ENCODE data around the gene CTSC.
"Not testable (repeated sequence)": the region's sequence is repeated elsewhere in the genome, so short reads cannot be mapped to it uniquely, and the experiment has no call there.

Gene CTSC

DNA sequence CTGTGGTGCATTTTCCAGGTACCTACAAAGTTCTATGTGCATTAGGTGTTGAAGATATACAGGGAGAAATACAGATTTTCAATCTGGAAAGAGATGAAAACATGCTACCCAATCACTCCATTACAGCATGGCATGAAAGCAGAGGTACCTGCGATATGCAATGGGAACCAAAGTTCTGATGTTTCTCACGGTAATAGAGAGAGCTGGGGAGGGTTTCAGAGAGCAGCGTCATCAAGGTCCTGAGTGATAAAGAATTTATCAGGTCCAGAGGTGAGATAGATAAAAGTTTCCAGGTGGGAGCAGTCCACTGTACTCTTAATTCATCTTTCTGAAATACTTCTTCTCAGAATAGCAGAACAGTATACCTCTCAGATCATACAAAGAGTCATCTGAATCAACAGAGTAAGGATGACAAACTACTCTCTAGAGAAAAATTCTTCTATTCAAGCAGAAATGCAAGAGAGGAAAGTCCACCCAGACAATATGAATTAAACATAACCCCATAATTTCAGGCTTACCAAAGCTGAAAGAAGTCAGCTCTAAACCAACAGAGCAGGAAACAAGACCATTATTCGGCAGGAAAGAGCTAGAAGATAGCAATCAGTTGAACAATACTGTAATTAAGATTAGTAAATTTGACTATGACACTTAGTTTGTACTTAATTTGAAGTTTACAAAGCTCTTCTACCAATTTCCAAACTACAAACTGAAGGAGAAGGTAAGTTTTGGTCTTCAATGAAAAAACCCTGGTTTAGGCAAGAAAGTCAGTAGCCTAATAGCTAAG, 12.8 kb downstream of the CTSC start:
- no peak overlapping the region for H3K4me3 ChIP-seq (ENCODE audit: low read depth, low read length)
- no peak for DNase-seq (ENCODE audit: low read depth)

DNA sequence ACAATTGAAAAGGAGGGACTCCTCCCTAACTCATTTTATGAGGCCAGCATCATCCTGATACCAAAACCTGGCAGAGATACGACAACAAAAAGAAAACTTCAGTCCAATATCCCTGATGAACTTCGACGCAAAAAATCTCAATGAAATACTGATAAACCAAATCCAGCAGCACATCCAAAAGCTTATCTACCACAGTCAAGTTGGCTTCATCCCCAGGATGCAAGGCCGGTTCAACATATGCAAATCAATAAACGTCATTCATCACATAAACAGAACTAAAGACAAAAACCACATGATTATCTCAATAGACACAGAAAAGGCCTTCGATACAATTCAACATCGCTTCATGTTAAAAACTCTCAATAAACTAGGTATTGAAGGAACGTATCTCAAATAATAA, 14.7 kb downstream of the CTSC start:
- not testable (repeated sequence) for H3K4me3 ChIP-seq (ENCODE audit: low read depth, low read length); DNase-seq (ENCODE audit: low read depth)

DNA sequence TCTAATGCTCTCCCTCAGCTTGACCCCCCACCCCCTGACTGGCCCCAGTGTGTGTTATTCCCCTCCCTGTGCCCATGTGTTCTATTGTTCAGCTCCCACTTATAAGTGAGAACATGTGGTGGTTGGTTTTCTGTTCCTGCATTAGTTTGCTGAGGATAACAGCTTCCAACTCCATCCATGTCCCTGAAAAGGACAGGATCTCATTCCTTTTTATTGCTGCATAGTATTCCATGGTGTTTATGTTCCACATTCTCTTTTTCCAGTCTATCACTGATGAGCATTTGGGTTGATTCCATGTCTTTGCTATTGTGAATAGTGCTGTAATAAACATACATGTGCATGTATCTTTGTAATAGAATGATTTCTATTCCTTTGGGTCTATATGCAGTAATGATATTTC, 16.1 kb downstream of the CTSC start:
- DNase-seq (ENCODE audit: low read depth); H3K4me3 ChIP-seq (ENCODE audit: low read depth, low read length): not testable (repeated sequence)

DNA sequence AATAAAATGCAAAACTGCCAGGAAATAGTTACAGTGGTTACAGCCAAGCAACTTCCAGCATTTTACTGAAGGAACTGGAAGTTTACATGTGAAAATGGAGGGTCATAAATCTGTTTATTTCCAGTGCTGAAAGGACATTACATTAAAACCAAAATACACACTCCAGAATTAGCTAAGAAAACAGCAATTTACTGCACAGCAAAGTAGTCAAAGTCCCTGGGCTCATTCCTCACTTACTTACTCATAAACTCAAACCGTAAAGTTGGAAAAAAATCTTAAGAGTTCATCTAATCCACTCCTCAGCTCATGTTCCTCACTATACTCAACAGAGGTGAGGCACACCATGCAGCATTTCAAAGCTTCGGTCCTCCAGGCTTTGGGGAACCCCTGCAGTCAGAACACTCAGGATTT, 17.4 kb downstream of the CTSC start:
- peak; percentile 76 for DNase-seq (ENCODE audit: low read depth)
- no peak overlapping the region for H3K4me3 ChIP-seq (ENCODE audit: low read depth, low read length)

DNA sequence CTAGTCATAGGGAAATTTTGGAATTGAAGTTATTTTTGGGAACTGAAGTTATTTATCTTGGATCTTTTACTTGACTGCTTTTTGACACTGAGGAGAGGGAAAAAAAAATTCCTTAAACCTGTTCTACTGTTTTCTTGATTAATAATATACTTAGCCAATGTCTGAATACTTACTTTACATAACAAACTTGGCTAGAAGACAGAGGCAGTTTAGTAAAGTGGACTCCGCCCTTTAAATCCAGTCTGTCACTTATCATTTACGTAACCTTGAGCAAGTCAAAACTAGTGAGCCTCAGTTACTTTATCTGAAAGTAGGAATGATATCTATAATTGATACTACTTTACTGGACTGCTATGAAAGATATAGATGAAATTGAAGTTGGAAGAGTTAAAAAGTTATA, 19.5 kb downstream of the CTSC start:
- H3K4me3 ChIP-seq (ENCODE audit: low read depth, low read length): no peak overlapping the region
- no peak for DNase-seq (ENCODE audit: low read depth)

GRCh38 chr11:88317536-88317935, 20.0 kb downstream of the CTSC start:
- H3K4me3 ChIP-seq (ENCODE audit: low read depth, low read length): no peak overlapping the region
- DNase-seq (ENCODE audit: low read depth): no peak

DNA sequence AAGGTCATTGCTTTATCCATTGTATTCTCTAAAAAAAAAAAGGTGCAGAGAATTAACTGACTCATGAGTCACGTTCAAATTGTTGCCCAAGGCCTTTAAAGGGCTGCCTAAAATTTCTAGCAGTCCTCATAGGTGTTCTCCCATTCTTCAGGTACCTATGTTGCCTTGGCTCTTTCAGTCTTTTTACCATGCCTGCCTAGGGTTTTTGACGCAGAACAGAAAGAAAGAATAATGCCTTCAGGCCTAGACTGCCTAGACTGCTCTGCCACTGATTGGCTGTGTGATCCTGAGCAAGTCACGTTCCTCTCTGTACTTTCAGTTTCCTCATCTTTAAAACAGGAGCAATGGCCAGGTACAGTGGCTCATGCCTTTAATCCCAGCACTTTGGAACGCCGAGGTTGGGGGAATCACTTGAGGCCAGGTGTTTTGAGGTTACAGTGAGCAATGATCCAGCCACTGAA, 21.5 kb downstream of the CTSC start:
- no peak overlapping the region for H3K4me3 ChIP-seq (ENCODE audit: low read depth, low read length)
- DNase-seq (ENCODE audit: low read depth): no peak

DNA sequence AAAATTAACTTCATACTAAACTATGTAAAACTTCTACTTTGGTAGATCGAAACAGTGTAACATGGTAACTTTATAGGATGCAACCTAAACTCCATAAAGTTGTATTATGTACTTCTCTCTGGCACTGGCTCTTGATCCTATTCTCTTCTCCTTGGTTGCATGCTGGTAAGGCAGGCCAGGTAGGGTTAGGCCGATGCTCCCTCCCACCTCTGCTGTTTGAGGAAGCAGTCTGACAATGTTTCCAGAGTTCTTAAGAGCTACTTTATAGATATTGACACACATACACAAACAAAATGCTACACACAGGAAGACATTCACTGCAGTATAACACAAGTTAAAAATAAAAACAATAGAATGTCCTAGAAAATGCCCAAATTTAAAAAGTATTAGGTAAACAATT, 22.5 kb downstream of the CTSC start:
- H3K4me3 ChIP-seq (ENCODE audit: low read depth, low read length): no peak overlapping the region
- DNase-seq (ENCODE audit: low read depth): no peak

DNA sequence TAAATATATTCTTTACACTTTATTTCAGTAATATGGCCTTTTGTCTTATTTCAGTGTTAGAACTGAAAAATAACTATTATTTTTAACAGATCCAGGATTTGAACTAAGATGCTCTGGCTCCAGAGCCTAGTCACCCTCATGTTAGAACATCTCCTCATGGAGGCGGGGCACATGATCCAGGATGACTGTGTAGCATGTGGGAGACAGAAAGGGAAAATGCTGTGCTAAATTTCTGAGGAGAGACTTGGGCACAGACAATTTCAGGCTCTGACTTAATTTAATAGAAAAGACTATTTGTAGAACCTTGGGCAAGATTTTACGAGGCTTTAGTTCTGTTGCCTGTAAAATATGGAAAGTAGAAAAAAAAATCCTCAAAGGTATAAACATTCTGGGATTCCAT, 24.1 kb downstream of the CTSC start:
- no peak overlapping the region for H3K4me3 ChIP-seq (ENCODE audit: low read depth, low read length)
- no peak for DNase-seq (ENCODE audit: low read depth)

- no peak overlapping the region for H3K4me3 ChIP-seq (ENCODE audit: low read depth, low read length)
- no peak for DNase-seq (ENCODE audit: low read depth)
Measured at GRCh38 chr11:88312628-88313027, 24.9 kb downstream of the CTSC start.

GRCh38 chr11:88310246-88310645, 27.3 kb downstream of the CTSC start:
- no peak for DNase-seq (ENCODE audit: low read depth)
- no peak overlapping the region for H3K4me3 ChIP-seq (ENCODE audit: low read depth, low read length)

GRCh38 chr11:88308576-88308975, 29.0 kb downstream of the CTSC start:
- no peak for DNase-seq (ENCODE audit: low read depth)
- H3K4me3 ChIP-seq (ENCODE audit: low read depth, low read length): no peak overlapping the region

DNA sequence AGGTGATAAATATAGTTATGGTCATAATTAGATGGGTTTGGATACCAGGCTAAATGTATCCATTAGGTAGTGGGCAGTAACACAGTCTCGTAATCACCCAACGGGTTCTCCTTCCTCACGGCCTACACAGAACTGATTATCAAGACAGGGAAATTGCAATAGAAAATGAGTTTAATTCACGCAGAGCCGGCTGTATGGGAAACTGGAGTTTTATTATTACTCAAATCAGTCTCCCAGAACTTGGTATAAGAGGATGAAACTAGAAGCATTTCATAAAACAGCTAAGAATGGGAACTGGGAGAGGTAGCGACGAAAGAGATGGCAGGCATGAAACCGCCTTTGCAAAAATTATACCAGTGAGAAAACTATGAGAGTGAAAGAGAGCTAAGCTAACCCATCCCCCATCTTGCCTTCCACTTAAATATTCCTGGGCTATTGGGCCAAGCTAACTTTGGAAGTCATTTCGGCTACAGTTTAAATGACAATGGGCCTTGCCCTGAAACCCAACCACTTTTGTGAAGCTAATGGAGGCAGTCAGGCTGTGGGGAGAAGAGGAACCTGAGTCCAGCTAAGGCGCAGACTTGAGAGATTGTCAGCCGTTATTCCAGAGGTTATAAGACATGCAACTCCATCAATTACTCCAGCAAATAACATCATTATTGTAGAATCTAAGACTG, 29.6 kb downstream of the CTSC start:
- no peak overlapping the region for H3K4me3 ChIP-seq (ENCODE audit: low read depth, low read length)
- DNase-seq (ENCODE audit: low read depth): no peak

DNA sequence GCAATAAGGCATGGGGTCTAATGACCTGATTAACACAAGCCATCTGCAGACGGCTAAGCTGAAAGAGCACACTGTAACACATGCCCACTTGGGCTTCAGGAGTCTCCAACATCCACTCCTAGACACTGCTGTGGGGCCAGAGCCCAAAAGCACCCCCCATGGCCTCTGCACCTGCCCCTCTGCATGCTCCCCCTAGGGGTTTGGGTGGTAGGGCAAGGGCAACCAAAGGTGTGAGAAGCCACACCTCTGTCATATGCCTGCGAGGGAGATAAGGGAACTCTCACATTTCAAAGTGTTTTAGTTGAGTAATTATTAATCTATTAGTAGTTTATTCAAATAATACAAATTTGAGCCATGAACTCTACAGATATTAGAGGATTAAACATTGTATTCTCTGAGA, 30.8 kb downstream of the CTSC start:
- no peak for DNase-seq (ENCODE audit: low read depth)
- H3K4me3 ChIP-seq (ENCODE audit: low read depth, low read length): no peak overlapping the region

- DNase-seq (ENCODE audit: low read depth): no peak
- H3K4me3 ChIP-seq (ENCODE audit: low read depth, low read length): no peak overlapping the region
Measured at GRCh38 chr11:88305430-88305829, 32.1 kb downstream of the CTSC start.

DNA sequence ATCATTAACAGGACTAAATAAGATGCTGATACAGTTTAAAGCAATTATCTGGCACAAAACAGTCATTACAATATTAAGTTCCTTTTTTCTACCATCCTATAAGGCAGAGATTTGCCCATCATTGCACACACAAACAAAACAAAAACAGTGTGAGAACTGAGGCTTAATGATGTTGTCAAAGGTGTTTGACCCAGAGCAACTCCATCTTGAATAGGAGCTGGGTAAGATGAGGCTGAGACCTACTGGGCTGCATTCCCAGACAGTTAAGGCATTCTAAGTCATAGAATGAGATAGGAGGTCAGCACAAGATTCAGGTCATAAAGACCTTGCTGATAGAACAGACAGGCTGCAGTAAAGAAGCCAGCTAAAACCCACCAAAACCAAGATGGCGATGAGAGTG, 33.2 kb downstream of the CTSC start:
- no peak for DNase-seq (ENCODE audit: low read depth)
- H3K4me3 ChIP-seq (ENCODE audit: low read depth, low read length): no peak overlapping the region

- no peak overlapping the region for H3K4me3 ChIP-seq (ENCODE audit: low read depth, low read length)
- DNase-seq (ENCODE audit: low read depth): no peak
Measured at GRCh38 chr11:88303037-88303436, 34.5 kb downstream of the CTSC start.

GRCh38 chr11:88301488-88302140, 35.9 kb downstream of the CTSC start:
- no peak for DNase-seq (ENCODE audit: low read depth)

GRCh38 chr11:88300888-88301487, 36.5 kb downstream of the CTSC start:
- DNase-seq (ENCODE audit: low read depth): no peak
- H3K4me3 ChIP-seq (ENCODE audit: low read depth, low read length): no peak overlapping the region

More at GRCh38 chr11:88301488-88302140, 35.9 kb downstream of the CTSC start:
- H3K4me3 ChIP-seq (ENCODE audit: low read depth, low read length): no peak overlapping the region

- DNase-seq (ENCODE audit: low read depth): no peak
- H3K4me3 ChIP-seq (ENCODE audit: low read depth, low read length): no peak overlapping the region
Measured at GRCh38 chr11:88297863-88298262, 39.7 kb downstream of the CTSC start.

All from skeletal muscle cell (primary cell).